Inflammatory macrophage treated with lipopolysaccharide for 4 hours (primary cell): Measurements from ENCODE around the gene KIF16B.
"Not testable (repeated sequence)": the region's sequence is repeated elsewhere in the genome, so short reads cannot be mapped to it uniquely, and the experiment has no call there.

Source experiments
- DNase-seq: peaks from one replicate; pipeline ENCODE4 v3.0.0-alpha.2; 2020

Gene KIF16B

GRCh38 chr20:16573001-16573965 is at the start of gene KIF16B:
Gene KIF16B (minus strand): TSS chr20:16573448. CDS start chr20:16573275, 173 bp downstream.
- peak; percentile 84 for DNase-seq

GRCh38 chr20:16622501-16622900 is 49.3 kb upstream of the KIF16B start:
- DNase-seq, result no peak

- DNase-seq, result no peak
Measured at GRCh38 chr20:16621435-16622141, 48.3 kb upstream of the KIF16B start.

- DNase-seq, result no peak
Measured at GRCh38 chr20:16620961-16621360, 47.7 kb upstream of the KIF16B start.

- DNase-seq, result no peak
Measured at GRCh38 chr20:16619953-16620352, 46.7 kb upstream of the KIF16B start.

GRCh38 chr20:16617056-16617455 is 43.8 kb upstream of the KIF16B start:
- DNase-seq, result no peak

- no peak for DNase-seq
Measured at GRCh38 chr20:16616317-16616716, 43.1 kb upstream of the KIF16B start.

GRCh38 chr20:16615199-16615598 is 42.0 kb upstream of the KIF16B start:
- DNase-seq, result no peak

GRCh38 chr20:16613954-16614353 is 40.7 kb upstream of the KIF16B start:
- no peak for DNase-seq

- DNase-seq, result no peak
Measured at GRCh38 chr20:16612706-16613105, 39.5 kb upstream of the KIF16B start.

- no peak for DNase-seq
Measured at GRCh38 chr20:16611817-16612216, 38.6 kb upstream of the KIF16B start.

GRCh38 chr20:16609066-16609465 is 35.8 kb upstream of the KIF16B start:
- DNase-seq, result no peak

- peak; percentile 2 for DNase-seq
Measured at GRCh38 chr20:16608277-16608650, 35.0 kb upstream of the KIF16B start.

GRCh38 chr20:16607364-16608276 is 34.4 kb upstream of the KIF16B start:
- DNase-seq, result no peak

- DNase-seq, result no peak
Measured at GRCh38 chr20:16606468-16607070, 33.3 kb upstream of the KIF16B start.

GRCh38 chr20:16601047-16601446 is 27.8 kb upstream of the KIF16B start:
- no peak for DNase-seq

GRCh38 chr20:16599257-16599656 is 26.0 kb upstream of the KIF16B start:
- DNase-seq, result no peak

GRCh38 chr20:16596991-16597390 is 23.7 kb upstream of the KIF16B start:
- no peak for DNase-seq

- DNase-seq, result not testable (repeated sequence)
Measured at GRCh38 chr20:16596404-16596803, 23.2 kb upstream of the KIF16B start.

GRCh38 chr20:16595376-16595775 is 22.1 kb upstream of the KIF16B start:
- DNase-seq, result no peak

- no peak for DNase-seq
Measured at GRCh38 chr20:16590041-16590633, 16.9 kb upstream of the KIF16B start.

GRCh38 chr20:16589623-16590022 is 16.4 kb upstream of the KIF16B start:
- DNase-seq, result no peak
